Loucy (cell line): ENCODE measurements around the gene RAVER2.

ENCODE experiments used
- H2AFZ ChIP-seq: fragments of 200-600 bp; sonication (generic); 2 replicates; pipeline ENCODE4 v1.6.0; 2016; ENCODE audit warnings: antibody characterized with exemption, mild to moderate bottlenecking, low read length, moderate library complexity
- H3F3A ChIP-seq: fragments of 200-600 bp; 2 replicates; pipeline ENCODE4 v1.6.0; 2016; ENCODE audit warnings: antibody characterized with exemption, low read depth, mild to moderate bottlenecking
- H3K27me3 ChIP-seq: fragments of 200-600 bp; sonication (generic); 2 replicates; pipeline ENCODE4 v1.6.1; 2014; ENCODE audit warnings: low read length, mild to moderate bottlenecking; ENCODE audit not compliant: insufficient read depth, poor library complexity, severe bottlenecking
- H3K36me3 ChIP-seq: fragments of 200-600 bp; sonication (generic); 2 replicates; pipeline ENCODE4 v1.6.1; 2016; ENCODE audit warnings: low read length; ENCODE audit not compliant: insufficient read depth
- H3K4me1 ChIP-seq: fragments of 200-600 bp; sonication (generic); 2 replicates; pipeline ENCODE4 v1.5.1; 2014; ENCODE audit warnings: low read length, mild to moderate bottlenecking; ENCODE audit not compliant: insufficient read depth, poor library complexity, severe bottlenecking
- H3K4me2 ChIP-seq: fragments of 200-600 bp; sonication (generic); 2 replicates; pipeline ENCODE4 v1.6.0; 2014; ENCODE audit warnings: antibody characterized with exemption, low read length, low read depth, mild to moderate bottlenecking; ENCODE audit not compliant: poor library complexity, severe bottlenecking
- H3K4me3 ChIP-seq: fragments of 200-600 bp; sonication (generic); 2 replicates; pipeline ENCODE4 v1.5.1; 2014; ENCODE audit warnings: low read length, mild to moderate bottlenecking, mixed read lengths; ENCODE audit not compliant: poor library complexity, severe bottlenecking
- H3K79me2 ChIP-seq: fragments of 200-600 bp; sonication (generic); 2 replicates; pipeline ENCODE4 v1.6.1; 2014; ENCODE audit warnings: low read length; ENCODE audit not compliant: insufficient read depth
- H3K9ac ChIP-seq: fragments of 200-600 bp; sonication (generic); 2 replicates; pipeline ENCODE4 v1.6.0; 2014; ENCODE audit warnings: mild to moderate bottlenecking, low read depth, low read length, moderate library complexity; ENCODE audit not compliant: poor library complexity, severe bottlenecking
- H3K9me2 ChIP-seq: fragments of 200-600 bp; sonication (generic); replicated peaks from 2 replicates; pipeline ENCODE4 v1.6.1; 2016; ENCODE audit warnings: low read depth, low read length, mixed read lengths
- H3K9me3 ChIP-seq: fragments of 200-600 bp; sonication (generic); 2 replicates; pipeline ENCODE4 v1.6.1; 2014; ENCODE audit warnings: mild to moderate bottlenecking, antibody characterized with exemption, low read length, low read depth; ENCODE audit not compliant: insufficient read depth
- H4K20me1 ChIP-seq: fragments of 200-600 bp; sonication (generic); 2 replicates; pipeline ENCODE4 v1.6.0; 2014; ENCODE audit warnings: antibody characterized with exemption, low read length, mild to moderate bottlenecking; ENCODE audit not compliant: insufficient read depth, poor library complexity, severe bottlenecking
- CTCF ChIP-seq: fragments of 200-600 bp; sonication (generic); conservative IDR thresholded peaks from 2 replicates; pipeline ENCODE4 v1.5.1; 2014; ENCODE audit warnings: mild to moderate bottlenecking, antibody characterized with exemption, low read length
- EZH2phosphoT487 ChIP-seq: fragments of 200-600 bp; IDR thresholded peaks from 2 replicates; pipeline ENCODE4 v1.6.1; 2018; ENCODE audit warnings: antibody characterized with exemption, mild to moderate bottlenecking, moderate library complexity, borderline replicate concordance

The RAVER2 gene

GRCh38 chr1:64851664-64852063 is 106.8 kb downstream of the RAVER2 start:
- no peaks in the 10 kb centered on the region for H3K9me2 ChIP-seq
- peaks cover 94% of the 10 kb centered on the region; the same call in 1 of the 2 replicates for H3K36me3 ChIP-seq
- H3K27me3 ChIP-seq: no peaks in the 10 kb centered on the region
- H3K9me3 ChIP-seq: no peaks in the 10 kb centered on the region
- H3K4me3 ChIP-seq: no peak overlapping the region
- H3K9ac ChIP-seq: no peak overlapping the region
- TF ChIP-seq EZH2phosphoT487: no peak
- no peak for TF ChIP-seq CTCF
- no peaks in the 10 kb centered on the region for H3F3A ChIP-seq
- H3K4me2 ChIP-seq: no peak overlapping the region
- H4K20me1 ChIP-seq: no peaks in the 10 kb centered on the region
- H3K4me1 ChIP-seq: no peaks in the 10 kb centered on the region
- no peak overlapping the region for H2AFZ ChIP-seq
- no peaks in the 10 kb centered on the region for H3K79me2 ChIP-seq

- no peaks in the 10 kb centered on the region for H3K4me1 ChIP-seq
- H3F3A ChIP-seq: no peaks in the 10 kb centered on the region
- no peaks in the 10 kb centered on the region for H4K20me1 ChIP-seq
- H3K27me3 ChIP-seq: no peaks in the 10 kb centered on the region
- H3K9me3 ChIP-seq: no peaks in the 10 kb centered on the region
- H3K9me2 ChIP-seq: no peaks in the 10 kb centered on the region
- H3K36me3 ChIP-seq: peaks cover 97% of the 10 kb centered on the region; the same call in 1 of the 2 replicates
- H3K4me3 ChIP-seq: no peak overlapping the region
- TF ChIP-seq EZH2phosphoT487 (no peak), CTCF (no peak)
- no peak overlapping the region for H3K9ac ChIP-seq
- no peak overlapping the region for H2AFZ ChIP-seq
- H3K79me2 ChIP-seq: no peaks in the 10 kb centered on the region
- no peak overlapping the region for H3K4me2 ChIP-seq
Measured at GRCh38 chr1:64854674-64855073, 109.8 kb downstream of the RAVER2 start.

- Histone ChIP-seq H3K9me3 (no peaks in the 10 kb centered on the region), H3K36me3 (peaks cover 94% of the 10 kb centered on the region; the same call in 1 of the 2 replicates), H3K27me3 (no peaks in the 10 kb centered on the region), H3K4me2 (no peak overlapping the region), H2AFZ (no peak overlapping the region), H3K79me2 (no peaks in the 10 kb centered on the region), H3K4me3 (no peak overlapping the region), H3K4me1 (no peaks in the 10 kb centered on the region), H3K9me2 (no peaks in the 10 kb centered on the region), H4K20me1 (no peaks in the 10 kb centered on the region), H3F3A (no peaks in the 10 kb centered on the region), H3K9ac (no peak overlapping the region)
- TF ChIP-seq CTCF: no peak
- no peak for TF ChIP-seq EZH2phosphoT487
Measured at GRCh38 chr1:64855557-64855956, 110.7 kb downstream of the RAVER2 start.
